ENCODE data around the gene COG2.
"Not testable (repeated sequence)": the region's sequence is repeated elsewhere in the genome, so short reads cannot be mapped to it uniquely, and the experiment has no call there.

COG2 gene

GRCh38 chr1:230626232-230626631 lies 16.0 kb upstream of the COG2 start:
- no peak for DNase-seq

- no peak for DNase-seq
Measured at GRCh38 chr1:230627767-230628166, 14.5 kb upstream of the COG2 start.

GRCh38 chr1:230629511-230629910 lies 12.8 kb upstream of the COG2 start:
- DNase-seq, result no peak

GRCh38 chr1:230631477-230631876 lies 10.8 kb upstream of the COG2 start:
- DNase-seq, result no peak

- no peak for DNase-seq
Measured at GRCh38 chr1:230632273-230632873, 9.9 kb upstream of the COG2 start.

- DNase-seq, result no peak
Measured at GRCh38 chr1:230633469-230633868, 8.8 kb upstream of the COG2 start.

GRCh38 chr1:230634384-230634783 lies 7.9 kb upstream of the COG2 start:
- no peak for DNase-seq

GRCh38 chr1:230636575-230637148 lies 5.6 kb upstream of the COG2 start:
- no peak for DNase-seq

GRCh38 chr1:230639714-230640209 lies 2.5 kb upstream of the COG2 start:
- DNase-seq, result no peak

- DNase-seq, result no peak
Measured at GRCh38 chr1:230641346-230641745, 935 bp upstream of the COG2 start.

GRCh38 chr1:230641900-230642262 lies 400 bp upstream of the COG2 start:
- no peak for DNase-seq

GRCh38 chr1:230643908-230644307 lies 1.6 kb downstream of the COG2 start:
- no peak for DNase-seq

GRCh38 chr1:230646710-230647302 lies 4.5 kb downstream of the COG2 start:
- DNase-seq, result no peak

GRCh38 chr1:230647321-230647720 lies 5.0 kb downstream of the COG2 start:
- no peak for DNase-seq

- no peak for DNase-seq
Measured at GRCh38 chr1:230648114-230648513, 5.8 kb downstream of the COG2 start.

- no peak for DNase-seq
Measured at GRCh38 chr1:230650300-230650699, 8.0 kb downstream of the COG2 start.

- DNase-seq, result no peak
Measured at GRCh38 chr1:230651235-230651634, 9.0 kb downstream of the COG2 start.

GRCh38 chr1:230656719-230657118 lies 14.4 kb downstream of the COG2 start:
- not testable (repeated sequence) for DNase-seq

- DNase-seq, result not testable (repeated sequence)
Measured at GRCh38 chr1:230658103-230658502, 15.8 kb downstream of the COG2 start.

- DNase-seq, result no peak
Measured at GRCh38 chr1:230658691-230659090, 16.4 kb downstream of the COG2 start.

- no peak for DNase-seq
Measured at GRCh38 chr1:230661976-230662375, 19.7 kb downstream of the COG2 start.

GRCh38 chr1:230668227-230668626 lies 25.9 kb downstream of the COG2 start:
- no peak for DNase-seq

GRCh38 chr1:230669543-230669942 lies 27.3 kb downstream of the COG2 start:
- no peak for DNase-seq

- DNase-seq, result no peak
Measured at GRCh38 chr1:230674581-230674980, 32.3 kb downstream of the COG2 start.

GRCh38 chr1:230677200-230677599 lies 34.9 kb downstream of the COG2 start:
- DNase-seq, result no peak
